Measurements from ENCODE around the gene SLC16A4. TPM values are rescaled to one million over a fixed set of nuclear protein-coding genes. Genes with fewer than 3 reads are reported as not detected.

The SLC16A4 gene
- total RNA-seq, 1 donor from 2014 or later, result 6.4 TPM

DNA sequence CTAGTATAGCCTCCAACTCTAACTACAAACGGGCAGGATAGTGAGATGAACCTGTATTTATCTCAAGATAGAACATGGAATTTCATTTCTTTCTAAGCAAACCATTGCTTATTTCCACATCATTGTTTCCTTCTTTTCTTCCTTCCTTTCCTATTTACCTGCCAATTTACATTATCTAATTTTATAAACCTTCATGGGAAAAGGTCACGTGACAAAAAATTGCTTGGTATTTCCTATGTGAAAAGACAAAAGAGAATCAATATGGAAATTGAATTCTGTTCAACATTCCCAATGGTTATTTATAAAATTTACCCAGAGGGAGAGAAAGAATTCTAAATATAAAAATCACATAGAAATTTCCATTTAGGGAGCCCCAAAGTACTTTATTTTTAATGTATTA lies 74.1 kb downstream of the SLC16A4 start:
- Histone ChIP-seq H3K9me3 (no peaks in the 10 kb centered on the region), H3K27ac (no peak overlapping the region), H3K36me3 (no peaks in the 10 kb centered on the region), H3K4me1 (no peaks in the 10 kb centered on the region), H3K4me3 (no peak overlapping the region), H3K27me3 (no peaks in the 10 kb centered on the region)
- intact Hi-C loops (cut with DNase I), result loop anchor here (10.0 kb wide), 1 partner anchor 148 kb away; no protein-coding TSS in a partner anchor
- DNase-seq (ENCODE audit: extremely low spot score in 2 of 2), result no peak
- no peak for TF ChIP-seq POLR2A (IDR thresholded peaks at IDR 0.05)

Other genes with a start within 250 kb of the SLC16A4 start
- gene SLC6A17, start 240.5 kb downstream of the SLC16A4 start, total RNA-seq, result 1.7 TPM
- 10.1 TPM for gene KCNC4, start 180.7 kb downstream of the SLC16A4 start, total RNA-seq
- gene RBM15, start 51.6 kb downstream of the SLC16A4 start, total RNA-seq, result 36.6 TPM
- 66.5 TPM for gene LAMTOR5, start 16.7 kb upstream of the SLC16A4 start, total RNA-seq
- gene PROK1, start 60.1 kb upstream of the SLC16A4 start, total RNA-seq, result 7.4 TPM
- not detected for gene KCNA10, start 128.1 kb upstream of the SLC16A4 start, total RNA-seq
- 0.74 TPM for gene KCNA2, start 215.3 kb upstream of the SLC16A4 start, total RNA-seq

Measured in vagina (tissue), 2 donors.